GM12878 (cell line): Measurements from ENCODE around the gene SPRED2. TPM values are rescaled to one million over a fixed set of nuclear protein-coding genes. Genes with fewer than 3 reads are reported as not detected.

ENCODE experiments used
- BHLHE40 ChIP-seq, 2 experiments: fragments of 450-650 bp in 1 of 2; IDR thresholded peaks; 2 replicates each; pipeline ENCODE4 v1.6.1; 2011 to 2017; ENCODE audit warnings: low read depth in 2 of 2, borderline replicate concordance in 1 of 2, improper control_type of control experiment in 1 of 2, low read length in 1 of 2, mild to moderate bottlenecking in 1 of 2
- CEBPB ChIP-seq, 2 experiments: fragments of 150-350 bp in 1 of 2; IDR thresholded peaks; 2 replicates each; pipeline ENCODE4 v1.6.1; 2012 to 2014; ENCODE audit warnings: low read depth in 2 of 2, low read length in 2 of 2, borderline replicate concordance in 1 of 2, inconsistent platforms in 1 of 2
- E2F8 ChIP-seq: fragments of 450-650 bp; IDR thresholded peaks from 2 replicates; pipeline ENCODE4 v1.6.1; 2018; ENCODE audit warnings: mild to moderate bottlenecking, low read depth, moderate library complexity; ENCODE audit not compliant: partially characterized antibody
- EP300 ChIP-seq, 2 experiments: fragments of 150-350 bp in 1 of 2; IDR thresholded peaks; 2 replicates each; pipeline ENCODE4 v1.6.1; 2011 to 2012; ENCODE audit warnings: low read depth in 2 of 2, low read length in 2 of 2, borderline replicate concordance in 1 of 2, improper control_type of control experiment in 1 of 2, inconsistent platforms in 1 of 2; ENCODE audit not compliant: control insufficient read depth in 1 of 2
- IRF4 ChIP-seq: IDR thresholded peaks from 2 replicates; pipeline ENCODE4 v1.6.1; 2011; ENCODE audit warnings: low read depth, low read length
- POLR2AphosphoS5 ChIP-seq: IDR thresholded peaks from 2 replicates; pipeline ENCODE4 v1.6.1; 2011; ENCODE audit warnings: mild to moderate bottlenecking, low read length, inconsistent platforms
- RB1 ChIP-seq: fragments of 450-650 bp; formaldehyde crosslinking; IDR thresholded peaks from 2 replicates; pipeline ENCODE4 v1.6.1; 2017; ENCODE audit warnings: mild to moderate bottlenecking, borderline replicate concordance
- SP1 ChIP-seq: IDR thresholded peaks from one replicate; pipeline ENCODE4 v1.6.1; 2011; ENCODE audit warnings: low read depth, low read length
- polyA plus RNA-seq, 11 experiments: library from polyadenylated mRNA; depleted of rRNA in 4 of 11; unstranded in 6 of 11; stranded (reverse) in 5 of 11; fragments of >200 nt; fragmentation: Nextera tagmentation in 4 of 11; fragmentation: Illumina TruSeq in 1 of 11; extraction: Ambion mirVana in 4 of 11; extraction: Trizol in 1 of 11; gene quantifications; 1 replicate in 1 of 11; 2 replicates in 10 of 11; pipeline versions ENCODE4 v1.2.1 to v1.2.3, GENCODE V29; 2011 to 2016; ENCODE audit warnings: inconsistent platforms in 2 of 11, missing spikeins in 2 of 11, low read depth in 1 of 11
- total RNA-seq, 4 experiments: library from RNA; depleted of rRNA in 3 of 4; stranded (reverse); fragments of >200 nt in 3 of 4; fragmentation: Illumina TruSeq in 1 of 4; extraction: Trizol in 1 of 4; gene quantifications; 2 replicates each; pipeline versions ENCODE4 v1.2.1 to v1.2.3, GENCODE V29; 2013 to 2021
- TF ChIP-seq, protein P1 (sequence below): fragments of 450-650 bp; IDR thresholded peaks from 2 replicates; pipeline ENCODE4 v1.6.1; 2016; ENCODE audit warnings: mild to moderate bottlenecking, moderate library complexity, borderline replicate concordance
- TF ChIP-seq, protein P2 (sequence below): fragments of 450-650 bp; formaldehyde crosslinking; IDR thresholded peaks from 2 replicates; pipeline ENCODE4 v1.4.0; 2020; ENCODE audit warnings: mild to moderate bottlenecking, moderate library complexity

Gene SPRED2
- total and polyA plus RNA-seq, 10 of the 15 experiments (the other 5 are each of a cell fraction or from before 2014, with no cell fraction given) = 3.0 to 23.9 (median 9.7) TPM

DNA sequence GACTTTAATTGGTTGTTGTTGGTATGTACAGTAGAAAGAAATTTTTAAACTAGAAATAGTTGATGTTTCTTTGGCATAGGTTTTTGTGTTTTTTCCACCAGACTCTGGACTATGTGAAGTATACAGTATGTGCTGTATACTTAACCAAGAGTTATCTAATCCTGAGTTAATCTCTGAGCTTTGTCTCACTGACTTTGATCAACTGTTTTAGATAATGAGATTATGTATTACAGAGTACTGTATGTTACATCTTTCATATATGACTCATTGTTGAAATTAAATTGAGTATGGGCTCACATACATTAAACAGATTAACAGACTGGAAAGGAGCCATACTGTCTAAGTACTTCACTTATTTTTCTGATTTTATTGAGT, 166.7 kb downstream of the SPRED2 start (continued):
- TF ChIP-seq, protein P1, sequence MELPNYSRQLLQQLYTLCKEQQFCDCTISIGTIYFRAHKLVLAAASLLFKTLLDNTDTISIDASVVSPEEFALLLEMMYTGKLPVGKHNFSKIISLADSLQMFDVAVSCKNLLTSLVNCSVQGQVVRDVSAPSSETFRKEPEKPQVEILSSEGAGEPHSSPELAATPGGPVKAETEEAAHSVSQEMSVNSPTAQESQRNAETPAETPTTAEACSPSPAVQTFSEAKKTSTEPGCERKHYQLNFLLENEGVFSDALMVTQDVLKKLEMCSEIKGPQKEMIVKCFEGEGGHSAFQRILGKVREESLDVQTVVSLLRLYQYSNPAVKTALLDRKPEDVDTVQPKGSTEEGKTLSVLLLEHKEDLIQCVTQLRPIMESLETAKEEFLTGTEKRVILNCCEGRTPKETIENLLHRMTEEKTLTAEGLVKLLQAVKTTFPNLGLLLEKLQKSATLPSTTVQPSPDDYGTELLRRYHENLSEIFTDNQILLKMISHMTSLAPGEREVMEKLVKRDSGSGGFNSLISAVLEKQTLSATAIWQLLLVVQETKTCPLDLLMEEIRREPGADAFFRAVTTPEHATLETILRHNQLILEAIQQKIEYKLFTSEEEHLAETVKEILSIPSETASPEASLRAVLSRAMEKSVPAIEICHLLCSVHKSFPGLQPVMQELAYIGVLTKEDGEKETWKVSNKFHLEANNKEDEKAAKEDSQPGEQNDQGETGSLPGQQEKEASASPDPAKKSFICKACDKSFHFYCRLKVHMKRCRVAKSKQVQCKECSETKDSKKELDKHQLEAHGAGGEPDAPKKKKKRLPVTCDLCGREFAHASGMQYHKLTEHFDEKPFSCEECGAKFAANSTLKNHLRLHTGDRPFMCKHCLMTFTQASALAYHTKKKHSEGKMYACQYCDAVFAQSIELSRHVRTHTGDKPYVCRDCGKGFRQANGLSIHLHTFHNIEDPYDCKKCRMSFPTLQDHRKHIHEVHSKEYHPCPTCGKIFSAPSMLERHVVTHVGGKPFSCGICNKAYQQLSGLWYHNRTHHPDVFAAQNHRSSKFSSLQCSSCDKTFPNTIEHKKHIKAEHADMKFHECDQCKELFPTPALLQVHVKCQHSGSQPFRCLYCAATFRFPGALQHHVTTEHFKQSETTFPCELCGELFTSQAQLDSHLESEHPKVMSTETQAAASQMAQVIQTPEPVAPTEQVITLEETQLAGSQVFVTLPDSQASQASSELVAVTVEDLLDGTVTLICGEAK = no peak
- TF ChIP-seq SP1 (no peak), EP300 (IDR thresholded peaks at IDR 0.05; ENCODE audit: borderline replicate concordance in 1 of 2, control insufficient read depth in 1 of 2, low read depth in 2 of 2, low read length in 2 of 2) (no peak), BHLHE40 (IDR thresholded peaks at IDR 0.05; ENCODE audit: borderline replicate concordance in 1 of 2, low read depth in 2 of 2, low read length in 1 of 2) (no peak), CEBPB (IDR thresholded peaks at IDR 0.05; ENCODE audit: borderline replicate concordance in 1 of 2, low read depth in 2 of 2, low read length in 2 of 2) (no peak), POLR2AphosphoS5 (no peak), IRF4 (no peak), E2F8 (no peak), RB1 (no peak)
- TF ChIP-seq, protein P2, sequence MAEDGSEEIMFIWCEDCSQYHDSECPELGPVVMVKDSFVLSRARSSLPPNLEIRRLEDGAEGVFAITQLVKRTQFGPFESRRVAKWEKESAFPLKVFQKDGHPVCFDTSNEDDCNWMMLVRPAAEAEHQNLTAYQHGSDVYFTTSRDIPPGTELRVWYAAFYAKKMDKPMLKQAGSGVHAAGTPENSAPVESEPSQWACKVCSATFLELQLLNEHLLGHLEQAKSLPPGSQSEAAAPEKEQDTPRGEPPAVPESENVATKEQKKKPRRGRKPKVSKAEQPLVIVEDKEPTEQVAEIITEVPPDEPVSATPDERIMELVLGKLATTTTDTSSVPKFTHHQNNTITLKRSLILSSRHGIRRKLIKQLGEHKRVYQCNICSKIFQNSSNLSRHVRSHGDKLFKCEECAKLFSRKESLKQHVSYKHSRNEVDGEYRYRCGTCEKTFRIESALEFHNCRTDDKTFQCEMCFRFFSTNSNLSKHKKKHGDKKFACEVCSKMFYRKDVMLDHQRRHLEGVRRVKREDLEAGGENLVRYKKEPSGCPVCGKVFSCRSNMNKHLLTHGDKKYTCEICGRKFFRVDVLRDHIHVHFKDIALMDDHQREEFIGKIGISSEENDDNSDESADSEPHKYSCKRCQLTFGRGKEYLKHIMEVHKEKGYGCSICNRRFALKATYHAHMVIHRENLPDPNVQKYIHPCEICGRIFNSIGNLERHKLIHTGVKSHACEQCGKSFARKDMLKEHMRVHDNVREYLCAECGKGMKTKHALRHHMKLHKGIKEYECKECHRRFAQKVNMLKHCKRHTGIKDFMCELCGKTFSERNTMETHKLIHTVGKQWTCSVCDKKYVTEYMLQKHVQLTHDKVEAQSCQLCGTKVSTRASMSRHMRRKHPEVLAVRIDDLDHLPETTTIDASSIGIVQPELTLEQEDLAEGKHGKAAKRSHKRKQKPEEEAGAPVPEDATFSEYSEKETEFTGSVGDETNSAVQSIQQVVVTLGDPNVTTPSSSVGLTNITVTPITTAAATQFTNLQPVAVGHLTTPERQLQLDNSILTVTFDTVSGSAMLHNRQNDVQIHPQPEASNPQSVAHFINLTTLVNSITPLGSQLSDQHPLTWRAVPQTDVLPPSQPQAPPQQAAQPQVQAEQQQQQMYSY = no peak
